ENCODE measurements around the gene SEMA6A. TPM values are rescaled to one million over a fixed set of nuclear protein-coding genes. Genes with fewer than 3 reads are reported as not detected.

SEMA6A gene
- total RNA-seq, 2 experiments from 2014 or later = not detected

GRCh38 chr5:116504593-116505166 is 69.9 kb downstream of the SEMA6A start:
- CTCF ChIA-PET (ENCODE audit: unreplicated experiment) = no interaction called here

GRCh38 chr5:116502616-116503015 is 72.0 kb downstream of the SEMA6A start:
- H3K79me2 ChIP-seq (ENCODE audit: insufficient read depth, low read depth, low read length) = no peaks in the 10 kb centered on the region
- H3K9me3 ChIP-seq (ENCODE audit: low read length) = no peaks in the 10 kb centered on the region
- CTCF ChIA-PET (ENCODE audit: unreplicated experiment) = no interaction called here
- no peak for DNase-seq (ENCODE audit: low spot score)
- TF ChIP-seq CTCF (conservative IDR thresholded peaks at IDR 0.05; ENCODE audit: low read length) (no peak), EZH2phosphoT487 (IDR thresholded peaks at IDR 0.05; ENCODE audit: borderline replicate concordance, low read depth, low read length) (no peak)
- POLR2A ChIA-PET = no interaction called here
- no TSS peak for BruUV-seq (replicated peaks)
- no peak overlapping the region for H3K4me2 ChIP-seq (ENCODE audit: low read length)
- no peaks in the 10 kb centered on the region for H3K36me3 ChIP-seq (ENCODE audit: insufficient read depth, low read length)
- intact Hi-C loops (cut with micrococcal nuclease; ENCODE audit: unreplicated experiment) = no loop called here
- no peaks in the 10 kb centered on the region for H3K4me1 ChIP-seq (ENCODE audit: insufficient read depth, low read length, poor library complexity, severe bottlenecking)
- H3K9me2 ChIP-seq (ENCODE audit: insufficient read depth, low read length) = no peaks in the 10 kb centered on the region
- H3K27ac ChIP-seq (ENCODE audit: low read depth, low read length, poor library complexity, severe bottlenecking) = no peak overlapping the region
- H2AFZ ChIP-seq (ENCODE audit: low read length) = no peak overlapping the region
- H3K4me3 ChIP-seq (ENCODE audit: low read depth, low read length, poor library complexity, severe bottlenecking) = no peak overlapping the region
- no peaks in the 10 kb centered on the region for H4K20me1 ChIP-seq (ENCODE audit: insufficient read depth, low read length)

More at GRCh38 chr5:116504593-116505166, 69.9 kb downstream of the SEMA6A start:
- H3K4me3 ChIP-seq (ENCODE audit: low read depth, low read length, poor library complexity, severe bottlenecking) = no peak overlapping the region
- no peaks in the 10 kb centered on the region for H3K9me3 ChIP-seq (ENCODE audit: low read length)
- no peak overlapping the region for H3K27ac ChIP-seq (ENCODE audit: low read depth, low read length, poor library complexity, severe bottlenecking)
- intact Hi-C loops (cut with micrococcal nuclease; ENCODE audit: unreplicated experiment) = no loop called here
- H3K36me3 ChIP-seq (ENCODE audit: insufficient read depth, low read length) = no peaks in the 10 kb centered on the region
- no peaks in the 10 kb centered on the region for H4K20me1 ChIP-seq (ENCODE audit: insufficient read depth, low read length)
- H3K9me2 ChIP-seq (ENCODE audit: insufficient read depth, low read length) = no peaks in the 10 kb centered on the region
- POLR2A ChIA-PET = no interaction called here
- no peaks in the 10 kb centered on the region for H3K79me2 ChIP-seq (ENCODE audit: insufficient read depth, low read depth, low read length)
- H3K4me1 ChIP-seq (ENCODE audit: insufficient read depth, low read length, poor library complexity, severe bottlenecking) = no peaks in the 10 kb centered on the region
- H2AFZ ChIP-seq (ENCODE audit: low read length) = no peak overlapping the region
- no TSS peak for BruUV-seq (replicated peaks)
- H3K4me2 ChIP-seq (ENCODE audit: low read length) = no peak overlapping the region
- DNase-seq (ENCODE audit: low spot score) = no peak
- TF ChIP-seq CTCF (conservative IDR thresholded peaks at IDR 0.05; ENCODE audit: low read length) = no peak
- TF ChIP-seq EZH2phosphoT487 (IDR thresholded peaks at IDR 0.05; ENCODE audit: borderline replicate concordance, low read depth, low read length) = no peak

- no peaks in the 10 kb centered on the region for H3K9me2 ChIP-seq (ENCODE audit: insufficient read depth, low read length)
- H3K9me3 ChIP-seq (ENCODE audit: low read length) = no peaks in the 10 kb centered on the region
- BruUV-seq (replicated peaks) = no TSS peak
- intact Hi-C loops (cut with micrococcal nuclease; ENCODE audit: unreplicated experiment) = no loop called here
- H3K79me2 ChIP-seq (ENCODE audit: insufficient read depth, low read depth, low read length) = no peaks in the 10 kb centered on the region
- no peak overlapping the region for H2AFZ ChIP-seq (ENCODE audit: low read length)
- H4K20me1 ChIP-seq (ENCODE audit: insufficient read depth, low read length) = no peaks in the 10 kb centered on the region
- CTCF ChIA-PET (ENCODE audit: unreplicated experiment) = no interaction called here
- POLR2A ChIA-PET = interaction anchor here (0.7 kb wide), 1 partner anchor 84 kb away, joined by 3 read pairs; no protein-coding TSS in a partner anchor
- no peak for DNase-seq (ENCODE audit: low spot score)
- no peak overlapping the region for H3K27ac ChIP-seq (ENCODE audit: low read depth, low read length, poor library complexity, severe bottlenecking)
- TF ChIP-seq EZH2phosphoT487 (IDR thresholded peaks at IDR 0.05; ENCODE audit: borderline replicate concordance, low read depth, low read length) = no peak
- no peak for TF ChIP-seq CTCF (conservative IDR thresholded peaks at IDR 0.05; ENCODE audit: low read length)
- H3K4me3 ChIP-seq (ENCODE audit: low read depth, low read length, poor library complexity, severe bottlenecking) = no peak overlapping the region
- H3K36me3 ChIP-seq (ENCODE audit: insufficient read depth, low read length) = no peaks in the 10 kb centered on the region
- no peak overlapping the region for H3K4me2 ChIP-seq (ENCODE audit: low read length)
- H3K4me1 ChIP-seq (ENCODE audit: insufficient read depth, low read length, poor library complexity, severe bottlenecking) = no peaks in the 10 kb centered on the region
Measured at GRCh38 chr5:116502138-116502537, 72.5 kb downstream of the SEMA6A start.
